CD4-positive, alpha-beta T cell treated with Interleukin-6 at 100 ng/mL for 8 hours (primary cell): ENCODE data around the gene SCT.

Experiments used
- DNase-seq: peaks from one replicate; pipeline ENCODE4 v3.0.0-alpha.2; 2020; ENCODE audit warnings: mixed read lengths, low spot score

SCT gene

DNA sequence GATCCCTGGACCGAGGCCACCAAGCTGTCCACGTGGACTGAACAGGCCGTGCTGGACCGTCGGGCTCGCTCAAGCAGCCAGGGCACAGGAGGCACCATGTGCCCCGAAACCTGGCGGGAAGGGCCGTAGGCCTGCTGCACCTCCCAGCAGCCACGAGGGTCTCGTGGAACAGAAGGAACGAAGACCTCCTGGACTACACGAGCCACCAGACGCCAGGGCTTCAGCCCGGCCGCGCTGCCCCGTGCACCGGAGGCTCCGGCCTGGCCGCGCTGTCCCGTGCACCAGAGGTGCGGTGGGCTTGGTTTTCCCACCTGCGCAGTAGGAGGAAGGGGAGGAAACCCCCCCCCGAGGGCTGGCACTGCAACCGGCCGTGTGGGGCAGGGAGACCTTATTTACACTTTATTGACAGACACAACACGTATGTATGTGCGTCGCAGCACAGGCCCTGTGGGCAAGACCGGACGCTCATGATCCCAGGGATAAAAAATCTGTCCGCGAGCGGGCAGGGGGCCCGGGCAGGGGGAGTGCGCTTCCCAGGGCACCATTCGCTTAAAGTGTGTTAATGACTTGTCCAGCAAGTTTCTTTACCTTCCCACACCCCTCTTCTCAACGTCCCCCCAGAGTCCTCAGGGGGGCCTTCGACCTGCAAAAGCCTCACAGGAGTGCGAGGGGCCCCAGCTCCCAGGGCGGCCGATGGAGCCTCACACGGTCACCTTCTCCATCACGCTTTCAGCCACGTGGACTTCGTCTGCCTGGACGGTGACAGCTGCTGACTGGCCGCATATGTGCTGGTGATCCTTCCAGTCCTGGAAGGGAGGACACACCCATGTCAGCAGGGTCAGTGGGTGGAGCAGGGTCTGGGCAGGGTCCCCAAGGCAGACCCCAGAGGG is 17.1 kb upstream of the SCT start:
- DNase-seq: no peak

DNA sequence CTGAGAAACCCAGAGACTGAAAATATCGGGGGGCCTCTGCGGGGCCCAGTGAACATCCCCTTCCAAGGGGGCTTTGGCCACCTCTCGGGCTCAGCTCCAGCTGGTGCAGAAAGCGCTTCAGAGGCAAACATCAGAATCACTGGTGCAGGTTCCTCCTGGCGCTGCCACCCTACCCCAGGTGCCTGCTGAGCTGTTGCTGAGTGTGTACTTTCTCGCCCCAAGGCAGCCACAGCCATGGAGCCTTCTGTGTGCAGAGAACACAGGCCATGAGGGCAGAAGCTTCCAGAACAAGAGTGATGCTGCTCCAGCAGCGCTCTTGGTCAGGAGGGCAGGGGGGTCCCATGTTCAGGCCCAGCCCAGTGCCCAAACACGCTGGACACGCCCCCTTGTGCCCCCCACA is 16.4 kb upstream of the SCT start:
- DNase-seq: no peak

DNA sequence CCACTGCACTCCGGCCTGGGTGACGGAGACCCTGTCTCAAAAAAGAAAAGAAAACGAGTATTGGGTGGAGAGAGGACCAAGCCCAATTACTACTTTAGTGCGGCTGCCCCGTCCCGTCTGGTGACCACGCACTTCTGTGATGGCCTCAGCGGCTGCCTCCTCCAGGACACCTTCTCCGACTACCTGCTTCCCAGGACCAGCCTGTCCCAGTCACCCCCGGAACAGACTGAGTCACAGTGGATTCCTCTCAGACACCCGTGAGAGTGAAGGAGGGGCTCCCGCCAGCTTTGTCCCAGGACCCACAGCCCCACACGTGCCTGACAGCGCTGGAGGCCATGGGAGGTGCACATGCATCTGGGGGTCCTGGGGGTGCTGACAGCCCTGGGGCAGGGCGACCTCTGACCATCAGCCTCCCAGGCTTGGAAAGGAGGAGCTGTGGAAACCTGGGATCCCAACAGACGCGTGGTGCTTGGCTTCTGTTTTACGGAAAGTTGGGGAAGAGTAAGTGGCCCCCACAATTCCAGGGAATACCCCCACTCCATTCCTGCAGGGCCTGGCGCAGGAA is 14.9 kb upstream of the SCT start:
- DNase-seq: no peak

DNA sequence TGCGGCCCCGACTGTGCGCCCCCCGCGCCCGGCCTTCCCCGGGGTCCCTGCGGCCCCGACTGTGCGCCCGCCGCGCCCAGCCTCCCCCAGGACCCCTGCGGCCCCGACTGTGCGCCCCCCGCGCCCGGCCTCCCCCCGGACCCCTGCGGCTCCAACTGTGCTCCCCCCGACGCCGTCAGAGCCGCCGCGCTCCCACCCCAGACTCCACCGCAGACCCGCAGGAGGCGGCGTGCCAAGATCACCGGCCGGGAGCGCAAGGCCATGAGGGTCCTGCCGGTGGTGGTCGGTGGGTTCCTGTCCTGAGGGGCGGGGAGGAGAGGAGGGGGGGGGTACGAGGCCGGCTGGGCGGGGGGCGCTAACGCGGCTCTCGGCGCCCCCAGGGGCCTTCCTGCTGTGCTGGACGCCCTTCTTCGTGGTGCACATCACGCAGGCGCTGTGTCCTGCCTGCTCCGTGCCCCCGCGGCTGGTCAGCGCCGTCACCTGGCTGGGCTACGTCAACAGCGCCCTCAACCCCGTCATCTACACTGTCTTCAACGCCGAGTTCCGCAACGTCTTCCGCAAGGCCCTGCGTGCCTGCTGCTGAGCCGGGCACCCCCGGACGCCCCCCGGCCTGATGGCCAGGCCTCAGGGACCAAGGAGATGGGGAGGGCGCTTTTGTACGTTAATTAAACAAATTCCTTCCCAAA is 13.2 kb upstream of the SCT start:
- no peak for DNase-seq

DNA sequence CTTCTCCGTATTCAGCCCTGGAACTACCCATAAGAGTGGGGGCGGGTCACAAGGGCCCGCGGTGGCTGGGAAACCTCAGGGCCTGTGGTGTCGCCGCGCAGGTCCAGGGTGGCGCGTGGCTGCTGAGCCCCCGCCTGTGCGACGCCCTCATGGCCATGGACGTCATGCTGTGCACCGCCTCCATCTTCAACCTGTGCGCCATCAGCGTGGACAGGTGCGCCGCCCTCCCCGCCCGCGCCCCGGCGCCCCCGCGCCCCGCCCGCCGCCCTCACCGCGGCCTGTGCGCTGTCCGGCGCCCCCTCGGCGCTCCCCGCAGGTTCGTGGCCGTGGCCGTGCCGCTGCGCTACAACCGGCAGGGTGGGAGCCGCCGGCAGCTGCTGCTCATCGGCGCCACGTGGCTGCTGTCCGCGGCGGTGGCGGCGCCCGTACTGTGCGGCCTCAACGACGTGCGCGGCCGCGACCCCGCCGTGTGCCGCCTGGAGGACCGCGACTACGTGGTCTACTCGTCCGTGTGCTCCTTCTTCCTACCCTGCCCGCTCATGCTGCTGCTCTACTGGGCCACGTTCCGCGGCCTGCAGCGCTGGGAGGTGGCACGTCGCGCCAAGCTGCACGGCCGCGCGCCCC is 12.5 kb upstream of the SCT start:
- no peak for DNase-seq

DNA sequence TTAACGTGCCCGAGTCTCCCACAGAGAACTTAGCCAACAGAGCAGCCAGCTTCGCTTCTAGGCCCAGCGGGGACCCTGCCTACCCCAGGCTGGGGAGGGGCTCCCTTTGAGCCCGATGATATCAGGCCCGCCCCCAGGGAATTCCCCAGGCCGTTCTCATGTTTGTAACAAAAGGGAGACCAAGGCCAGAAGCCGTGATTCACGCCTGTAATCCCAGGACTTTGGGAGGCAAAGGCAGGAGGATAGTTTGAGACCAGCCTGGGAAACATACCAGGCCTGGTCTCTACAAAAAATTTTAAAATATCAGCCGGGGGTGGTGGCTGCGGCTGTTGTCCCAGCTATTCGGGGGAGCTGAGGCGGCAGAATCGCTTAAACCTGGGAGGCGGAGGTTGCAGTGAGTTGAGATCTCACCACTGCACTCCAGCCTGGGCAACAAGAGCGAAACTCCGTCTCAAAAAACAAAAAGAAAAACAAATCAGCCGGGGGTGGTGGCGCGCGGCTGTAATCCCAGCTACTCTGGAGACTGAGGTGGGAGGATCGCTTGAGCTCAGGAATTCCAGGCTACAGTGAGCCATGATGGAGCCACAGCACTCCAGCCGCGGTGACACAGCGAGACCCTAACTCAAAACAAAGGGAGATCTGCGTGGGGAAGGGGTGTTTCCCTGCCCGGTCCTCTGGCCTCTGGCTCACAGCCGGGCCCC is 11.8 kb upstream of the SCT start:
- no peak for DNase-seq

DNA sequence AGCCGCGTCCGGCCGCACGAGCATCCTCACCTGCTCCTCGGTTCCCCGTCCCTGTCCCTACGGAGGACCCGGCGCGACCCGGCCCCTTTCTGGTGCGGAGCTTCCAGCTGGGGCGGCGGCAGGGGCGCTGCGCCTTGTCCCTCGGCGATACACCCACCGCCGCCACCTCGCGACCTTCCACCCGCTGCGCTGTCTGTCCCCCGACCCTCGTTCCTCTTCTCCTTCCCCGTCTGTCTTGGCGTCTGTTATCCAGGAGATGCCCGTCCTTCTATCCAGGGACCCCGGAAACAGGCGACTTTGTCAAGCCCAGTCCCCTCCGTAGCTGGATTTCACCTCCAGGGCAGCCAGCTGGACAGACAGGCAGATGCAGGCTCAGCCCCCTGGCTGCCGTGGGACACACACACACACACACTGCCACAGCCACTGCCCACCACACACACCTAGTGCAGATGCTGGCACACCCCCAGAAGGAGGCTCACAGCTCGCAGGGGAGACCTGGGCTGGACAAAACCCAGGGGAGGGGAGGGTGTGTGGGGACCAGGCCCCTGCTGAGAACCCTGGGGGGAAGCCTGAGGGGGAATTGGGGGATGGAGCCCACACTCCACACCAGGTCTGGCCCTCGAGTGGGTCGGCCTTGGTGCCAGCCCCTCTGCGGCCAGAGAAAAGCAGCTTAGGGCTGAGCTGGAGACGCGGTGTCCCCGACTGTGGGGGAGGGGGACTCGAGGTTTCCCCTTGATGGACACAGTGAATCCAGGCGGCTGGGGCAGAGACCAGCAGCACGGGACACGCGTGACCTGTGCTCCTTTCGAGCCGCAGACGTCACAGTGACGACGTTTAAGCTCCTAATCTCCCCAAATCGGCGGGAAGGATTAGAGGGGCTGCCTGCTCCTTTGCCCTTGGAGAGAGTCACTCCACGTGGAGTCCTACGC is 10.9 kb upstream of the SCT start:
- no peak for DNase-seq

DNA sequence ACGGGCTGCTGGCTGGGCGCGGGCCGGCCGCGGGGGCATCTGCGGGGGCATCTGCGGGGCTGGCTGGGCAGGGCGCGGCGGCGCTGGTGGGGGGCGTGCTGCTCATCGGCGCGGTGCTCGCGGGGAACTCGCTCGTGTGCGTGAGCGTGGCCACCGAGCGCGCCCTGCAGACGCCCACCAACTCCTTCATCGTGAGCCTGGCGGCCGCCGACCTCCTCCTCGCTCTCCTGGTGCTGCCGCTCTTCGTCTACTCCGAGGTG is 10.3 kb upstream of the SCT start:
- no peak for DNase-seq

DNA sequence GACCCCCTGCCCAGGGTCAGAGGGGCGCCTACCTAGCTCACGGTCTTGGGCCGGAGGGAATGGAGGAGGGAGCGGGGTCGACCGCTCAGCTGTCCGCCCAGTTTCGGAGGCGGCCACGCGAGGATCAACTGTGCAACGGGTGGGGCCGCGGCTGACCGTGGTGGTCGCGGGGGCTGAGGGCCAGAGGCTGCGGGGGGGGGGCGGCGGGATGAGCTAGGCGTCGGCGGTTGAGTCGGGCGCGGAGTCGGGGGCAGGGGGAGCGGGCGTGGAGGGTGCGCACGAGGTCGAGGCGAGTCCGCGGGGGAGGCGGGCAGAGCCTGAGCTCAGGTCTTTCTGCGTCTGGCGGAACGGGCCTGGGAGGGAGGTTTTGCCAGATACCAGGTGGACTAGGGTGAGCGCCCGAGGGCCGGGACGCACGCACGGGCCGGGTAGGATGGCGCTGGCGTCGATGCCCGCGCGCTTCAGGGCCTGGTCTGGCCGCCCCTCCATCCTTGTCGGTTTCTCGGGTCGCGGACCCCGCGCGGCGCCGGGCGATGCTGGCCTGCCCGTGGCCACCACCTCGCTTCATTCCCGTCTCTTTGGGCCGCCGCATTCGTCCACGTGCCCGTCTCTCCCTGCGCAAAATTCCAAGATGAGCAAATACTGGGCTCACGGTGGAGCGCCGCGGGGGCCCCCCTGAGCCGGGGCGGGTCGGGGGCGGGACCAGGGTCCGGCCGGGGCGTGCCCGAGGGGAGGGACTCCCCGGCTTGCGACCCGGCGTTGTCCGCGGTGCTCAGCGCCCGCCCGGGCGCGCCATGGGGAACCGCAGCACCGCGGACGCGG is 9.7 kb upstream of the SCT start, which contains the start of gene DRD4:
Gene DRD4, plus strand, starts transcription at position 759 of the 822 bp plus-strand sequence. Its CDS starts 36 bp downstream, at position 795.
- no peak for DNase-seq

DNA sequence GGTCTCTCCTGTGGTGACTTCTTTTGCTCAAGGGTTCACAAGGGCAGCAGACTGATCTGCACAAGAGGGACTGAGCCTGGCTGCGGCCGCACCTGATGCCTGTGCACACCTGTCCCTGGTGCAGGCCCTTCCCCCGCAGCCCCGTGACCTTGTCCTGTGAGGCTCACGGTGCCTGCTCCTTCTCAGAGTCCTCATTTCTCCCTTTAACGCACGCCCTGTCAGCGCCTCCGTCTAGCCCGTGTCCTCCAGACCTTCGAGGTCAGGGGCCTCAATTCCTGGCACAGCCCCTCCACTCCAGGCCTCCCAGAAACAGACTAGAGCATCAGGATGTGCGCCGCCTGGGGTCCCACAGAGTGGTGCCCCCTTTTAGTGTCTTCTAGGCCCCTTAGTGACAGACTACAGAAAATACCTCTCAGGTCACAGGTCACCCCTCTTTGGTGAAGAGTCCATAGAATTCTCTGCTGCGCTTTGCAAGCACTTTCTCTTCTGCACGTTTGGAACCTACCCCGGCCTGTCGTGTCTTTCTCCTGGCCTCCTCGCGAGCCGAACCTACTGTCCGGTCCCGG is 9.0 kb upstream of the SCT start:
- DNase-seq: no peak

DNA sequence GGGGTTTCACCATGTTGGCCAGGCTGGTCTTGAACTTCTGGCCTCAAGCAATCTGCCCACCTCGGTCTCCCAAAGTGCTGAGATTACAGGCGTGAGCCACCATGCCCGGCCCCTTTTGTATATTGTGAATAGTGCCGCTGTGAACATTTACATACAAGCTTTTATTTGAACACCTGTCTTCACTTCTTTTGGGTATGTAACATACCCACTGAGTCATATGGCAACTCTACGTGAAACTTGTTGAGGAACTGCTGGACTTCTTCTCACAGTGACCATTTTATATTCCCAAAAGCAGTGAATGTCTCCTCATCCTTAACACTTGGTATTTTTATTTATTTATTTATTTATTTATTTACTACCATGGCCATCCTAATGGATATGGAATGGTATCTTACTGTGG is 3.9 kb upstream of the SCT start:
- DNase-seq: no peak

DNA sequence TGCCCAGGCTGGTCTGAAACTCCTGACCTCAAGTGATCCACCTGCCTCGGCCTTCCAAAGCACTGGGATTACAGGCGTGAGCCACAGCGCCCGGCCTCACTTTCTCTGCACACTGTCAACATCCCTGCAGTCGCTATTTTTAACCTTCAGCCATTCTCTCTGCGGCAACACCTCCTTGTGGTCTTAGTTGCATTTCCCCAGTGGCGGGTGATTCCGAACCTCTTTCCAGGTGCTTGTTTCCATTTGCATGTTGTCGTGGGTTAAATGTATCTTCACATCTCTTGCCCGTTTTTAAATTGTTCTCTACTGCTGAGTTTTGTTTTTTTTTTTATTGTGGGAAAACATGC is 2.2 kb upstream of the SCT start:
- DNase-seq: no peak

DNA sequence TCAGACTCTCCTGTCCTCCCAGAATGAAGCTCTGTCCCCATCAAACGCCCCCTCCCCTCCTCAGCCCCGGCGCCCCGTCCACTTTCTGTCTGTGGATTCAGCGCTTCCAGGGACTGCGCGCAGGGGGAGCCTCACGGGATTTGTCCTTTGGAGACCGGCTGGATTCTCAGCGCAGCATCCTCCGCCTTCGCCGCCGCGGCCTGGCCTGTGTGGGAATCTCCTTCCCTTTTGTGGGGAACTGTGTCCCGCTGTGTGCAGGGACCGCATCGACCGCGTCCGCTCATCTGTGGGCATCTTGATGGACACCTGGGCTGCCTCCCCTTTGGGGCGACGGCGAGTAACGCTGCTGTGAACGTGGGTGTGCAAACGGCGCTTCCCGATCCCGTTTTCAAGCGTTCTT is 1.1 kb upstream of the SCT start:
- DNase-seq: no peak

DNA sequence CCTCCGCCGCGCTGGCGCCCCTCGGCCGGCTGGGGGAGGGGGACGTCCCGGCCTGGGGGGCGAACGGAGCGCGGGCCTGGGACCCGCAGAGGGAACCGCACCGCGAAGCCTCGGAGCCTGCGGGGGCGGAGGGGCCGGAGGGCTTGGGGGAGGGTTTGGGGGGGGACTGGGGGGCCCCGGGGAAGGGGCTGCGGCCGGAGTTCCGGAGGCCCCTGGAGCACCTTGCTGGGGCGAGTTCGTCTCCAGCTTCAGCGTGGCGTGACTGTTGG is 261 bp upstream of the SCT start:
- no peak for DNase-seq

DNA sequence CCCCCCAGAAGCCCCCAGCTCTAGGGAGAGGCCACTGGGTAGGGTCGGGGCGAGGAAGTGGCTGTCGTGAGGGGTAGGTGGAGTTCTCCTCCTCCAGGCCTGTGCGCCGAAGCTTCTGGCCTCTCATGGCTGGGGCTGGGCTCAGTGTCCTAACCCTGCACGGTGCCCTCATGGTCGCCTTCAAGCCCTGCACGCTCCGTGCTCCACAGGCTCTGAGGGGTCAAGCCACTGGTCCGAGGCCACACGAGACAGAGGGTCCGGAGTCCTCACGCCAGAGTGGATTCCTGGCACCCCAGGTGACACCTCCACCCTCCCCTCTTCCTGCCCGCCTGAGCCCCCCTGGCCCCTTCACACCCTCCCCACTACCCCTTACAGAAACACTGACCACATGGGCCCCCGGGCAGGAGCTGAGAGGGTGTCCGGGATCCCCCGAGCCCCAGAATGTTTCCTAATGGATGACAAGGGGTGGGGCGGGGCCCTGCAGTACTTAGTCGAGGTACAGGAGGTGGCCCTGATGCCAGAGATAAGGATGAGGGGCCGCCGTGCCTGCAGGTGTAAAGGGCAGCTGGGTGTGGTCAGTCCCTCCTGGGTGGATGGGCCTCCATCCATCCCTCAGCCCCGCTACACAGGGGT is 1.2 kb downstream of the SCT start:
- no peak for DNase-seq

DNA sequence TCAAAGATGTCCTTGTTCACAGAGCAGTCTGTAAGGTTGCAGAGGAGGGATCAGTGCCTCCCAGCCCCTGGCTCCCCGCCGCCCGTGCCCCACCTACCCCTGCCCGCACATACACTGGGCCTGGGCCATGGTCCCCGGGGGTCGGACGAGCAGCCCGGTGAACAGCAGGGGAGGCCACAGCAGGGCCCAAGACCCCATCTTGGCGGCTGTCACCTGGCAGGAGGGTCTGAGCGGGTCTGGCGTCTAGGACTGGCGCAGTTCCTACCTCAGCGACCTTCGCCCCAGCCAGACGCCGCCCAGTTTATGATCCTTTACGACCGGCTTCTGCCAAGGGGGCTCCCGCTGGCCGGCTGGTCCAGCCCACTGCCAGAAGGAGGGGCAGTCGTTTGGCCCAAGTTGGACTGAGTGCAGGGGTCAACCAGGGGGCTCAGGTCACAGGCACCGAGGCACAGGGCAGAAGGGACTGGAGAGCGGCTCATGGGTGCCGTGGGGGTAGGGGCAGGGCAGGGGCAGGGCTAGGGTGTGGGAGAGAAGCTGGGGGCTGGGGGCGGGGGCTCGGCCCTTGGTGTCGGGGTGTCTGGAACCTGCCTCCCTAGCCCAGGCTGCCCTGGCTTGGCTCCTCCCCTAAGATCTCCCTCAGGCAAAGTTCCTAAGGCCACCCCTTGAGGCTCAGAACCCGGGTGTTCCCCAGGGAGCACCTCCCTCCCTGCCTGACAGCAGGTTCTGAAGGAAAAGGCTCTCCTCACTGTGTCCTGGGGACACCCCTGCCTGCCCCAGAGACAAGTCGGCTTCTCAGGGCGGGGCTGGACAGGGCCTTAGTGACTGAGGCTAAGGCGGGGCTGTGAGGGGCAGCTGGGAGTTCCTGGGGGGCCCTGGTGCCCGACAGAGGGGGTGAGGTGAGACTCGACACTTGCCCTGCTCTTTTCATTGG is 2.0 kb downstream of the SCT start, which contains the start of gene CDHR5:
Gene CDHR5, minus strand, starts transcription at position 251 of the 931 bp plus-strand sequence. Its CDS starts 53 bp downstream, at position 198.
- DNase-seq: no peak

DNA sequence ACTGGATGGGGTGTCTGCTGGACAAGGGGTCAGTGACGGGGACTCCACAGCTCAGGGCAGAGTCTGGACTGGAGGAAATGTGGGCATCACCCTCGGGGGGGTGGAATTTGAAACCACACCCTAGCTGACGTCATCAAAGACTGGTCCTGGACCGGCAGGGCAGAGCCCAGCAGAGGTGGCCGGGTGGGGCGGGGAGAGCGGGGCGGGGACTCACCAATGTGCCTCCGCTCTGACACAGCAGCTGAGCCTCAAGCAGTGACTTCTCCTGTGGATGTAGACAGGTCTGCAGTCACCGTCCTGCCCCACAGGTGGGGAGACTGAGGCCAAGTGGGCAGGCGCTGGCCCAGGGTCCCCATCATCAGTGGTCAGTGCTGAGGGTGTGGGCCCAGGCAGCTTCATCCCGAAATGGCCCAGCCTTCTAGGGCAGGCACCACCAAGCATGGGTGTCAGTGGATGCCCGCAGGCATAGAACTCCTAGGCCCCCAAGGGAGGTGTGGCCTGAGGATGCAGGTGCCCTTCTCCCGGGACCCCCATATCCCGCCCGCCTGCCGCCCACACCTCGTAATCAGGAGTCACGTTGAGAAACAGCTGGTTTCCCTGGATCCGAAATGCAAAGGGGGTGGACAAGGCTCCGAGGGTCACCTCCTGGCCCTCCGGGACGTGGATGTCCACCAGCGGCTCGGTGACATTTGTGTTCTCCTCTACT is 2.8 kb downstream of the SCT start:
- DNase-seq: no peak

DNA sequence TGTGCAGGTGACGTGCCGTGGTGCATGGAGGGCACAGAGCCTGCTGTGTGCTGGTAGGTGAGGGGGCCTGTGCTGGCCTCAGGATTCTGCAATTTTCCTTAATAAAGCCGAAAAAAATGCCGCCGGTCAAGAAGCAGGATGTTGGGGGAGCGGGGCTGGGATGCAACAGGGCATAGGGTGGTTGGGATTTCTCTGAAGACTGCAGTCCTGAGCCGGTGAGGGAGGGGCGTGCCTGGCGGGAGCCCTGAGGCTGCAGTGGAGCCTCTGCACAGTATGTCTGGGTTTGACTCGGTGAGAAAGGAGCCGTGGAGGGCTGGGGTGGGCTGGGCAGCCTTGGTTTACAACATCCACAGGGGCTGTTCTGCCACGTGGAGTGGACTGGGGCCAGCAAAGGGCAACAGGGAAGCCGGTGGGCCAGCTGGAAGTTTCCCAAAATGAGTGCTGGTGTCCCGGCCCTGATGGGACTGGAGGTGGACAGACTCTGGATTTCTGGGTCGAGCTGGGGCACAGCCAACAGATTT is 3.6 kb downstream of the SCT start:
- no peak for DNase-seq
